Natural killer cell (primary cell): ENCODE results near the gene FCRL5. TPM values are rescaled to one million over a fixed set of nuclear protein-coding genes. Genes with fewer than 3 reads are reported as not detected.

Experiments
- ATAC-seq, 3 donors: fragments of 150-1000 bp in 2 of 3; fragments of 200-7000 bp in 1 of 3; cut with Tn5 transposase; 1 replicate in 1 of 3; 2 replicates in 2 of 3; pipeline ENCODE4 v1.10.0; 2021; ENCODE audit warnings: mild to moderate bottlenecking in 2 of 3, moderate library complexity in 2 of 3
- DNase-seq, 2 donors: peaks; one replicate each; pipeline versions ENCODE4 v3.0.0 to v3.0.0-alpha.2; 2013 to 2021; ENCODE audit warnings: mixed read lengths in 1 of 2
- H3K27ac ChIP-seq: one replicate; pipeline ENCODE4 v1.5.1; 2013; ENCODE audit warnings: mild to moderate bottlenecking, low read length
- H3K27me3 ChIP-seq: one replicate; pipeline ENCODE4 v1.6.1; 2013; ENCODE audit warnings: low read length; ENCODE audit not compliant: control insufficient read depth, insufficient read depth
- H3K36me3 ChIP-seq: one replicate; pipeline ENCODE4 v1.6.1; 2013; ENCODE audit warnings: low read length; ENCODE audit not compliant: control insufficient read depth, insufficient read depth
- H3K4me1 ChIP-seq: one replicate; pipeline ENCODE4 v1.6.1; 2013; ENCODE audit warnings: low read length; ENCODE audit not compliant: control insufficient read depth, insufficient read depth
- H3K4me3 ChIP-seq: one replicate; pipeline ENCODE4 v1.5.1; 2013; ENCODE audit warnings: low read length
- H3K9me3 ChIP-seq: one replicate; pipeline ENCODE4 v1.6.1; 2013; ENCODE audit warnings: low read length; ENCODE audit not compliant: control insufficient read depth, insufficient read depth
- H3K27ac Mint-ChIP-seq, 2 donors: one replicate each; pipeline ENCODE4 v1.8.0; 2022; ENCODE audit warnings: mild to moderate bottlenecking in 2 of 2, mixed read lengths in 2 of 2, moderate library complexity in 1 of 2
- H3K27me3 Mint-ChIP-seq, 2 donors: one replicate each; pipeline ENCODE4 v1.8.0; 2022; ENCODE audit warnings: low read depth in 2 of 2, mixed read lengths in 2 of 2
- H3K36me3 Mint-ChIP-seq: one replicate; pipeline ENCODE4 v1.8.0; 2022; ENCODE audit warnings: mixed read lengths
- H3K4me1 Mint-ChIP-seq, 2 donors: one replicate each; pipeline ENCODE4 v1.8.0; 2022; ENCODE audit warnings: mixed read lengths in 2 of 2
- H3K4me3 Mint-ChIP-seq: one replicate; pipeline ENCODE4 v1.8.0; 2022; ENCODE audit warnings: mild to moderate bottlenecking, moderate library complexity, mixed read lengths
- H3K9me3 Mint-ChIP-seq, 2 donors: one replicate each; pipeline ENCODE4 v1.8.0; 2022; ENCODE audit warnings: mixed read lengths in 2 of 2
- CTCF ChIP-seq: fragments of 200-600 bp; IDR thresholded peaks from one replicate; pipeline ENCODE4 v1.8.0; 2022; ENCODE audit warnings: antibody characterized with exemption
- WGBS: methylation state at CpG from one replicate; pipeline ENCODE4 v1.1.7; 2013; ENCODE audit warnings: missing lambda C conversion rate; ENCODE audit not compliant: insufficient coverage; 5-methylcytosine and 5-hydroxymethylcytosine counted together
- intact Hi-C: fragments of 100-400 bp; cut with micrococcal nuclease; formaldehyde crosslinking; loops from one replicate; pipeline ENCODE4 v1.14.2; 2022
- total RNA-seq, 4 donors: library from RNA; stranded (reverse); fragments of 120-200 nt in 1 of 4; gene quantifications; one replicate each; pipeline versions ENCODE4 v1.2.3 to v1.2.4, GENCODE V29; 2013 to 2022

The FCRL5 gene
- total RNA-seq, 3 donors from 2014 or later (not counting 1 experiment from before 2014, with no cell fraction given), result 0.23 to 3.6 (median 0.54) TPM

DNA sequence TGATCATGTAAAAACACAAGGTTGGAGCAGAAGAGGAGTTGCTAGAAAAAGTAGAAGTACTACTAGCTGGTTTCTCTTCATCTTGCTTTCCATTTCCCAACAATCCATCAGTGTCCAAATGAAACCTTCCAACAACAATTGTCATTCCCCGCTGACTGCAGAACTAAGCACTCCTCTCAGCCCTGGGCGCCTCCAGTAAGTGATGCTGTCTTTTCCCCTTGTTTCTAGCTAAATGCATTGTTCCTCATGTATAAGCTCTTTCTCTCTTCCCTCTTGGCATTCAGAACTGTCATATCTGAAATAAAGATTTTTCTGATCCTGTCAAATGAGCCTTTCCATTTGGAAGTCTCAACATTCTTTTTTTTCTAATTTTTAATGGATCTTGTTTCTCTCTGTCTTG lies 68.7 kb downstream of the FCRL5 start:
- no peak overlapping the region for H3K27ac ChIP-seq
- Mint-ChIP-seq H3K9me3 (no peaks in the 10 kb centered on the region), H3K4me1 (peaks cover 29 to 30% of the 10 kb centered on the region in 2 donors), H3K27ac (no peak overlapping the region), H3K27me3 (no peaks in the 10 kb centered on the region), H3K4me3 (no peak overlapping the region), H3K36me3 (no peaks in the 10 kb centered on the region)
- H3K27me3 ChIP-seq, result no peaks in the 10 kb centered on the region
- DNase-seq, result no peak
- peaks cover 19% of the 10 kb centered on the region for H3K4me1 ChIP-seq
- intact Hi-C loops, result no loop called here
- no peak for ATAC-seq
- 95% methylated on average over 2 of the region's 2 CpGs for WGBS
- H3K36me3 ChIP-seq, result no peaks in the 10 kb centered on the region
- H3K4me3 ChIP-seq, result no peak overlapping the region
- H3K9me3 ChIP-seq, result peaks cover 4% of the 10 kb centered on the region
- TF ChIP-seq CTCF, result no peak

GRCh38 chr1:157482717-157483116 lies 69.6 kb downstream of the FCRL5 start:
- Mint-ChIP-seq H3K27me3 (no peaks in the 10 kb centered on the region), H3K4me3 (no peak overlapping the region), H3K4me1 (peaks cover 20% of the 10 kb centered on the region in 2 donors), H3K36me3 (no peaks in the 10 kb centered on the region), H3K27ac (no peak overlapping the region), H3K9me3 (peaks cover 0 to 4% of the 10 kb centered on the region in 2 donors)
- H3K4me1 ChIP-seq, result peaks cover 19% of the 10 kb centered on the region
- no peak for TF ChIP-seq CTCF
- no peaks in the 10 kb centered on the region for H3K36me3 ChIP-seq
- no peak overlapping the region for H3K4me3 ChIP-seq
- no peak for DNase-seq
- 92% methylated on average over 2 of the region's 2 CpGs for WGBS
- H3K27ac ChIP-seq, result no peak overlapping the region
- intact Hi-C loops, result no loop called here
- ATAC-seq, result no peak
- peaks cover 8% of the 10 kb centered on the region for H3K9me3 ChIP-seq
- H3K27me3 ChIP-seq, result no peaks in the 10 kb centered on the region

GRCh38 chr1:157482174-157482573 lies 70.1 kb downstream of the FCRL5 start:
- Histone ChIP-seq H3K4me1 (peaks cover 18% of the 10 kb centered on the region), H3K9me3 (peaks cover 8% of the 10 kb centered on the region), H3K27me3 (no peaks in the 10 kb centered on the region), H3K4me3 (no peak overlapping the region), H3K36me3 (no peaks in the 10 kb centered on the region), H3K27ac (no peak overlapping the region)
- H3K4me1 Mint-ChIP-seq, result peaks cover 14 to 15% of the 10 kb centered on the region in 2 donors
- no peaks in the 10 kb centered on the region for H3K36me3 Mint-ChIP-seq
- no peaks in the 10 kb centered on the region for H3K27me3 Mint-ChIP-seq
- intact Hi-C loops, result no loop called here
- no peak overlapping the region for H3K27ac Mint-ChIP-seq
- no peak for DNase-seq
- TF ChIP-seq CTCF, result no peak
- peaks cover 0 to 4% of the 10 kb centered on the region in 2 donors for H3K9me3 Mint-ChIP-seq
- no peak for ATAC-seq
- no peak overlapping the region for H3K4me3 Mint-ChIP-seq

DNA sequence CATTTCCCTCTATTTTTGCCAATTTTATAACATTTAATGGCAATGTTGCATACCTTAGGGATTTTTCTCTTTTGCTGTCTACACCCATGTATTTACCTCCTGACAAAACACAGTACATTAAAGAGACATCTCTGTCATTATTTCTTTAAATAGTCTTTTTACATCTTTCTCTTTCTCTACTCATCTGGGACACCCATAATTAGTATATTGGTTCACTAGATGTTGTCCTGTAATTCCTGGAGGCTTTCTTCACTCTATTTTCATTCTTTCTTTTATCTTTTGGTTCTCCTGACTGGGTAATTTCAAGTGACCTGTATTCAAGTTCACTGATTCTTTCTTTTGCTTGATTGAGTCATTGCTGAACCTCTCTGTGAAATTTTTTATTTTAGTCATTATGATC lies 74.3 kb downstream of the FCRL5 start:
- no peak overlapping the region for H3K4me3 Mint-ChIP-seq
- ATAC-seq (no peak), DNase-seq (no peak)
- Histone ChIP-seq H3K36me3 (no peaks in the 10 kb centered on the region), H3K9me3 (peaks cover 11% of the 10 kb centered on the region), H3K27me3 (no peaks in the 10 kb centered on the region), H3K4me1 (no peaks in the 10 kb centered on the region), H3K27ac (no peak overlapping the region), H3K4me3 (no peak overlapping the region)
- H3K36me3 Mint-ChIP-seq, result no peaks in the 10 kb centered on the region
- no peaks in the 10 kb centered on the region for H3K4me1 Mint-ChIP-seq
- peaks cover 0 to 4% of the 10 kb centered on the region in 2 donors for H3K9me3 Mint-ChIP-seq
- no peak for TF ChIP-seq CTCF
- peaks cover 6 to 9% of the 10 kb centered on the region in 2 donors for H3K27me3 Mint-ChIP-seq
- no peak overlapping the region for H3K27ac Mint-ChIP-seq
- intact Hi-C loops, result no loop called here
